Measurements from ENCODE around the gene LCP2.

GRCh38 chr5:170202117-170202516, 95.5 kb downstream of the LCP2 start:
- TF ChIP-seq CTCF (conservative IDR thresholded peaks at IDR 0.05; ENCODE audit: low read length) (no peak), EZH2phosphoT487 (IDR thresholded peaks at IDR 0.05; ENCODE audit: borderline replicate concordance) (no peak)

Data from Loucy (cell line).